Thyroid gland (tissue), 4 donors: Measurements from ENCODE around the gene TAAR1. TPM values are rescaled to one million over a fixed set of nuclear protein-coding genes. Genes with fewer than 3 reads are reported as not detected.
"Not testable (repeated sequence)": the region's sequence is repeated elsewhere in the genome, so short reads cannot be mapped to it uniquely, and the experiment has no call there.

Source experiments
- DNase-seq, 2 donors: peaks; one replicate each; pipeline ENCODE4 v3.0.0-alpha.2; 2019
- H3K27ac ChIP-seq, 3 donors: fragments of 200-600 bp; sonication (generic); 1 replicate in 2 of 3; 2 replicates in 1 of 3; pipeline ENCODE4 v1.5.1; 2016 to 2019; ENCODE audit warnings: mild to moderate bottlenecking in 1 of 3, moderate library complexity in 1 of 3
- H3K27me3 ChIP-seq: fragments of 200-600 bp; sonication (generic); one replicate; pipeline ENCODE4 v1.5.1; 2019
- H3K36me3 ChIP-seq, 2 donors: fragments of 200-600 bp; sonication (generic); one replicate each; pipeline ENCODE4 v1.5.1; 2016 to 2019
- H3K4me1 ChIP-seq, 2 donors: fragments of 200-600 bp; sonication (generic); one replicate each; pipeline ENCODE4 v1.5.1; 2017 to 2019
- H3K4me3 ChIP-seq, 3 donors: fragments of 200-600 bp; sonication (generic); replicated peaks in 1 of 3; 1 replicate in 2 of 3; 2 replicates in 1 of 3; pipeline ENCODE4 v1.5.1; 2016; ENCODE audit warnings: mild to moderate bottlenecking in 1 of 3
- H3K9me3 ChIP-seq: fragments of 200-600 bp; sonication (generic); one replicate; pipeline ENCODE4 v1.5.1; 2017
- CTCF ChIP-seq, 6 experiments: fragments of 200-600 bp in 3 of 6; fragments of 450-650 bp in 3 of 6; sonication (generic) in 3 of 6; IDR thresholded peaks; one replicate each; pipeline ENCODE4 v1.5.1; 2016 to 2019; ENCODE audit warnings: antibody characterized with exemption in 6 of 6, mild to moderate bottlenecking in 2 of 6, inconsistent platforms in 1 of 6, moderate library complexity in 1 of 6
- POLR2A ChIP-seq, 2 donors: fragments of 450-650 bp; IDR thresholded peaks; one replicate each; pipeline ENCODE4 v1.6.1; 2017; ENCODE audit warnings: antibody characterized with exemption in 2 of 2, mild to moderate bottlenecking in 2 of 2, moderate library complexity in 1 of 2
- WGBS, 2 donors: methylation state at CpG; one replicate each; pipeline ENCODE4 v1.1.5; 2017; 5-methylcytosine and 5-hydroxymethylcytosine counted together
- intact Hi-C: fragments of 100-400 bp; cut with DNase I; formaldehyde crosslinking; loops from one replicate; pipeline ENCODE4 v1.15.1; 2023
- total RNA-seq, 4 donors: library from RNA; depleted of rRNA; stranded (reverse); fragments of >200 nt; gene quantifications; one replicate each; pipeline ENCODE4 v1.2.3, GENCODE V29; 2016

The TAAR1 gene, protein sequence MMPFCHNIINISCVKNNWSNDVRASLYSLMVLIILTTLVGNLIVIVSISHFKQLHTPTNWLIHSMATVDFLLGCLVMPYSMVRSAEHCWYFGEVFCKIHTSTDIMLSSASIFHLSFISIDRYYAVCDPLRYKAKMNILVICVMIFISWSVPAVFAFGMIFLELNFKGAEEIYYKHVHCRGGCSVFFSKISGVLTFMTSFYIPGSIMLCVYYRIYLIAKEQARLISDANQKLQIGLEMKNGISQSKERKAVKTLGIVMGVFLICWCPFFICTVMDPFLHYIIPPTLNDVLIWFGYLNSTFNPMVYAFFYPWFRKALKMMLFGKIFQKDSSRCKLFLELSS
- not detected for total RNA-seq

DNA sequence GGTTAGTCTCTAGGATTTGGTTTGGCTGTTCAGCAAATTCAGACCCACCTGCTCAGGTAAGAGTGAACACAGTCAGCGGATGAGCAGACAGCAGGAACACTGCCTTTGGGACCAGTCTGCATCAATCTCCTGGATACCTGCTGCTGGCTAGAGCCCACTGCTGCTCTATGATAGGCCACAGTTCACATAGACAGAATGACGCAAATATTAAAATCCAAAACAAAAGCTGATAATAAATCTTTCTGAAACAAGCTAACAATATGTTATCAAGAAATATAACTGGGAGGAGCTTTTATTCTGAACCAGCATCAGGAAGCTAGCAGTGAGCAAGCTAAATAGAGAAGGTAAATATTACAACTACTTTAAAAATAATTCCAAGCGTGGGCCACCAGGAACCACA is at the start of gene TAAR1:
Gene TAAR1, minus strand, starts transcription at position 101 of the 400 bp plus-strand sequence. CDS start 13,179 bp downstream, outside the sequence.
- Histone ChIP-seq H3K4me1 (no peaks in the 10 kb centered on the region), H3K36me3 (no peaks in the 10 kb centered on the region), H3K4me3 (no peak within 1 kb of the TSS), H3K27me3 (no peaks in the 10 kb centered on the region), H3K9me3 (no peaks in the 10 kb centered on the region), H3K27ac (no peak within 1 kb of the TSS)
- TF ChIP-seq CTCF (IDR thresholded peaks at IDR 0.05) (no peak), POLR2A (IDR thresholded peaks at IDR 0.05) (no peak)
- intact Hi-C loops: no loop called here
- DNase-seq: no peak
- WGBS, 2 donors: 60 to 79% methylated on average over 3 of the region's 3 CpGs

DNA sequence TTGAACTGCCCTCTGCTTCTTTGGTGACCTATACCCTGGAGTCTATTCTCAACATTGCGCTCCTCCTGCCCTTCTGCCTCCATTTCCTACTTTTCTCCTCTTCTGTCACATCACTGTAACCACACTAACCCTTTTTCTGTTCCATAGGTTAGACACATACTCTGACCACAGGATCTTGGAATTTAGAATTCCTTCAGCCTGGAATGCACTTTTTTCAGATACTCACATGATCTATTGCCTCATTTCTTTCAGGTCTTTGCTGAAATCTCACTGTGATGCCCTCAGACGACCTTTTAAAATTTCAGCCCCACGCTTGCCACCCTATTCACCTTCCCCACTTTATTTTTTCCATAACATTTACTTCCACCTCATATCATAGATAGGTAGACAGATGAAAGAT is 49.8 kb upstream of the TAAR1 start:
- TF ChIP-seq POLR2A (IDR thresholded peaks at IDR 0.05): no peak
- no peak for TF ChIP-seq CTCF (IDR thresholded peaks at IDR 0.05)
- no peaks in the 10 kb centered on the region for H3K4me1 ChIP-seq
- no peaks in the 10 kb centered on the region for H3K27me3 ChIP-seq
- no peaks in the 10 kb centered on the region for H3K36me3 ChIP-seq
- no peak overlapping the region for H3K27ac ChIP-seq
- H3K9me3 ChIP-seq: no peaks in the 10 kb centered on the region
- intact Hi-C loops: no loop called here
- no peak overlapping the region for H3K4me3 ChIP-seq
- 84 to 90% methylated on average over 3 of the region's 3 CpGs for WGBS, 2 donors
- DNase-seq: no peak

GRCh38 chr6:132708002-132708401 is 49.0 kb upstream of the TAAR1 start:
- H3K4me3 ChIP-seq: no peak overlapping the region

GRCh38 chr6:132706756-132707155 is 47.8 kb upstream of the TAAR1 start:
- H3K27me3 ChIP-seq, H3K9me3 ChIP-seq, H3K36me3 ChIP-seq, H3K27ac ChIP-seq, H3K4me3 ChIP-seq, DNase-seq, intact Hi-C loops, H3K4me1 ChIP-seq: not testable (repeated sequence)
- 72 to 77% methylated on average over 4 of the region's 4 CpGs for WGBS, 2 donors

More at GRCh38 chr6:132708002-132708401, 49.0 kb upstream of the TAAR1 start:
- Histone ChIP-seq H3K27ac (no peak overlapping the region), H3K9me3 (no peaks in the 10 kb centered on the region), H3K27me3 (no peaks in the 10 kb centered on the region), H3K36me3 (no peaks in the 10 kb centered on the region), H3K4me1 (no peaks in the 10 kb centered on the region)
- no peak for DNase-seq
- intact Hi-C loops: no loop called here
- TF ChIP-seq POLR2A (IDR thresholded peaks at IDR 0.05) (no peak), CTCF (IDR thresholded peaks at IDR 0.05) (no peak)

GRCh38 chr6:132703936-132704335 is 45.0 kb upstream of the TAAR1 start:
- intact Hi-C loops: no loop called here
- no peak for DNase-seq
- Histone ChIP-seq H3K36me3 (no peaks in the 10 kb centered on the region), H3K9me3 (no peaks in the 10 kb centered on the region), H3K4me1 (no peaks in the 10 kb centered on the region), H3K27me3 (no peaks in the 10 kb centered on the region), H3K27ac (no peak overlapping the region), H3K4me3 (no peak overlapping the region)
- TF ChIP-seq CTCF (IDR thresholded peaks at IDR 0.05) (no peak), POLR2A (IDR thresholded peaks at IDR 0.05) (no peak)
